MV-4-11 (cell line): ENCODE measurements around the gene DPEP3.
"Not testable (repeated sequence)": the region's sequence is repeated elsewhere in the genome, so short reads cannot be mapped to it uniquely, and the experiment has no call there.

Experiments
- DNase-seq: peaks from one replicate; lab custom pipeline; 2025; lab: John Stamatoyannopoulos, UW

The DPEP3 gene

DNA sequence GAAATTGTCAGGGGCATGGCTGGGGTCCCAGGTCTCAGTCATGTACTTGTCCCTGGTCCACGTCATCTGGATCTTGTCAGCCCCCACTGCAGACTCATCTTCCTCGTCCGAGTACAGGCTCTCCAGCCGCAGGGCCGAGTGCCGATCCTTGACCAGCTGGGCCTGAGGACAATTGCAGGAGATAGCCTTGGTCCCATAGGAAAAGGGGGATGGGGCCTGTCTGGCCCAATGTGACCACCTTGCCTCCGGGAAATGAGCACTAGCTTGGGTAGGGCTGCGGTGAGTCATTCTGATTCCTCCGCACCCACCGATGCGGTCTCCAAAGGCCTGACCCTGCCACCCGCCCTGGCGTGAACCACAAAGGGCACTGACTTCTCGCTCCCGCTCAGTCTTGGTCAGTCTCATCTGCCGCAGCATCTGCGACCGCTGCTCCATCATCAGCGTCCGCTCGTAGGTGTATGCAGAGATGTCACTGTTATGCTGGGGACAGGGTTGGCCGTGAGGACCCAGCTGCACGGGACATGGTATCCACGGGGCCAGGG lies 34.8 kb downstream of the DPEP3 start:
- no peak for DNase-seq

DNA sequence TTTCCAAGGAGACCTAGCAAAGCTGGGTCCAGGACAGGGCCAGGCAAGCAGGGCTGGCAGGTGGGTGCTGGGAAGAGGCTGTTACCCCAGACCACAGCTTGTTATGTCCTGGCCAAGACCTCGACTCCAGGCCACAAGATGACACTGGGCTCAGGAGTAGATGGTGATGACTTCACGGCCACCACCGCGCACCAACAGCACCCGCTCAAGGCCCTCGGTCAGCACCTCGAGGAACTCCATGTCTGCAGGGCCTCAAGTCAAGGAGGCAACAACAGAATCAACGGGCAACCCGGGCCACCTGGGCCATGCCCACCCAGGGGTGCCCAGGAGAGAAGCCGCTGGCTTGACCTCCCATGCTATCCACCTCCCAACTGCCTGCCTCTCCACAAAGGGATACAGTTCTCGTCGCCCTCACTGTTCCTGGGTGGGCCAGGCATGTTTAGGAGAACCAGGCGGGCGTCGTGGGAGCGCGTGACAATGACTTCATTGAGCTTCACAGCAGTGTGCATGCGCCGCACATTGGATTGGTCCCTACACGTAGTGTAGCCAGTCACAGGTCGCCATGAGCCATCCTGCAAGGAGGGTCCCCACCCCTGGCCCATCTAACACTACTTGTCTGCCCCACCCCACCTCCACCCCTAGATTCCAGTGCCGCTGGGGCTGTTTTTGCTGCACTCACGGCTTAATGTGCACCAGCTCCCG lies 35.5 kb downstream of the DPEP3 start:
- DNase-seq: no peak

DNA sequence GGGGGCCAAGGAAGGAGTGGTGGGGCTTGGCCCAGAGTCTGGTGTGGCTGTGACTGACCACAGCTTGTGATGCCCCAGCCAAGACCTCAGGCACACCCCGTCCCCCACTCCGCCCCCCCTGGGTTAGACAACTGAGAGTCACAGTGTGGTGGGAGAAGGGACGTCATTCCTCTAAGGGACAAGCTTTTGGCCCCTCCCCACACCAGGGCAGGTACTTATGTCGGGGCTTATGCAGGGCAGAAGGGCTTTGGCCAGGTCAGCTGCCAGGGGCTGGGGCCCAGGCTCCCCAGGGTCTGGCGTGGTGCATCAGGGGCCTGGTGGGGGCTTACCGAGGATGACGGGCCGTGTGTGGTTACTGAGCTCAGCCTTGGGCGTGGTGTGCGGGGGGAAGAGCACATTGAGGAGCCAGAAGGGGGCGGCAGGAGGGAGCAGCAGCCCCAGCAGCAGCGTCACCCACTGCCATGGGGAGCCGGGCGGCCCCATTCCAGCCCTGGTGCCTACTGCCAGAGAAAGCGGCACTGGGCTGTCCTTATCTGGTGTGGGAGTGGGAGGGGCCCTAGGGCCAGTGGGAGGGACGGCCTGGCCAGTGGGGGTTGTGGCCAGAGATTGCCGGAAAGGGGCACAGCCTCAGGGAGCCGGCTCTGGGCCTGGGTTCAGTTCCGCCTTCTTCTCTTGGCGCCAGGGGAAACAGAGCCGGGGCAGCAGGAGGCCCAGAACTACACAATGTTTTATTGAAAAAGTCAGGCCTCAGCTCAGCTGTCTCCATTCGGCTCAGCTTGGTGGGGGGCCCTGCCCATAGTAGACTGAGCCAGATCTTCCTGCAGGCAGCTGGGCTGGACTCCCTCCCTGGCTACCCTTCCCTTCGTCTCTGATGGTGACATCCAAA lies 36.4 kb downstream of the DPEP3 start, which contains the start of gene LCAT:
LCAT (minus strand) TSS at position 502 of the 886 bp plus-strand sequence; CDS start at position 483, 19 bp downstream.
- DNase-seq: peak; percentile 76

DNA sequence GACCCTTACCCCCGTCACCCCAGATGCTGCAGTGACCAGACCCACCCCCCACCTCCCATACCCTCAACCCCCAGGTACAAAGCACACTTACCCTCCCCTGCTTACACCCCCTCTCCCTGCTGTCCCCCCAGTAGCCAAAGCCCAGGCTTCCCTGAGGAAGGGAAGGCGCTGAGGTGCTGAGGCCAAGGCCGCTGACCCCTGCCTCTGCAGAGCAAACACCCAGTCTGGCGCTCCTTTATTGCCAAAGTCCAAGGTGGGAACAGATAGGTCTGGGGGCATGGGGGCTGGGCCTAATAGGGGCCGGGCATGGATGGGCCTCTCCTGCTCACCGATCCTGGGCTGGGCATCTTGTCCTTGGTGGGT lies 37.1 kb downstream of the DPEP3 start:
- no peak for DNase-seq

DNA sequence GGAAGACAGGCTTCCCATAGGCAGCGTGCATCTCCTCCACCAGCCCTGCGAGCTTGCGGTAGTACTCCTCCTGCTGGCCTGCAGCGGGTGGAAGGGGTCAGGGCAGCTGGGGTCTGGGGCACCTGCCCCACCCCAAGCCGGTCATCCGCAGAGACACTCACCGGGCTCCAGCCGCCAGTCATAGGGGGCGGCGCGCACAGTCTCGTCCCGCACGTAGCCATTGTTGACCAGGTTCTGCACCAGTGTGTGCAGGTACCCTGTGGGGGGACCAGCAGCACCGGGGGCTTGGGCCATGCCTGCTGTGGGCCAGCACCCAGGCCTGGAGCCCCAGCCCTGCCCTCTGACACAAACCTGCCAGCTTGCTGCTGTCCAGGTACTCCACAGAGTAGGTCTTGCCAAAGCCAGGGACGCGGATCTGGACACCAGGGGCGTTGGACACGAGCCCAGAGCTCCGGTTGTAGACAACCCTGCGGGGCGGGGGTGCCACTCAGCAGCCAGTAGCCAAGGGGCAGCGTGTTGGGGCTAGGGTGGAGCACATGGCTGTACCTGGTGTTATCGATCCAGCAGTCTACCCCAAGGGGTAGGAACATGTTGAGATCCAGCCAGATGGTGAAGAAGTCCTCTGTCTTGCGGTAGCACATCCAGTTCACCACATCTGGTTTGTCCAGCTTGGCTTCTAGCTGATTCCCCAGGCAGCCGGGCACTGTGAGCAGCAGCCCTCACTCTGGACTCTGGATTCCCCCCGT lies 37.6 kb downstream of the DPEP3 start:
- DNase-seq: no peak

DNA sequence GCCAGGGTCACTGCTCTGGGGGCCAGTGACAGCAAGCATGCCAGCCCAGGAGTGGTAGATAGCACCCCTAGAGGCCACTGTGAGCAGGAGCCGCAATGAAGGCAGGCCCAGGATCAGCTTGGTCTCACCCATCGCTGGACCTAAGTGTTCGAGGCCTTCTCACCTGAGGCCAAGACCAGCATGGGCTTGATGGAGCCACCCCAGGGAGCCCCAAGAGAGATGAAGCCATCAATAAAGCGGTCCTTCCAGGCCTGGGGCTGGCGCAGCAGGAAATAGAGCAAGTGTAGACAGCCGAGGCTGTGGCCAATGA lies 38.1 kb downstream of the DPEP3 start:
- DNase-seq: no peak

DNA sequence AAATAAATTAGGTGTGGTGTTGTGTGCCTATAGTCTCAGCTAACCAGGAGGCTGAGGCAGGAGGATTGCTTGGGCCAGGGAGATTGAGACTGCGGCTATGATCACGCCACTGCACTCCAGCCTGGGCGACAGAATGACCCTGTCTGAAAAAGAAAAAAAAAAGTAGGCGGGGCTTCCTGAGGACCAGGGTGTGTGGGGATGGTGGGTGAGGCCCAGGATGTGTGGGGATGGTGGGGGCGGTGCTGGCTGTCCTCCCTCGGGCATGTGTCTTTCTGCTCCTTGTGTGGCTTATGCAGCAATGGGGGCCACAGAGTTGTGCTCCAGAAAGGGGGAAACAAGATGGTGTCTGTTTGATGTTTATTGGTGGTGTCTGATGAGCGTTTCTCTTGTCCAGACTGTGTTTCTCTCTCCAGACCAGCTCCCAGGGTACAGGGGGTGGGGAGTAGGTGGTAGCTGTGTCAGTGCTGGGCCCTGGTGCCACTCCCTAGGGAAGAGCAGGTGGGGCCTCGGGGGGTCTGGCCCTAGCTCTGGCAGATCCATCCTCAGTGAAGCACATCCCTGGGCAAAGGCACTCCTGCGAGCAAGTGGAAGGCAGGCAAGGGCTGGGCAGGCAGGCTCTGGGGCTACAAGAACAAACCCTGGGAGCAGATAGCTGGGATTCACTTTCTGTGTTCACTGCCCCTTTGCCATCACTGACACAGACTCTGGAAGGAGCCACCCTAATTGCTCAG lies 38.7 kb downstream of the DPEP3 start:
- no peak for DNase-seq

DNA sequence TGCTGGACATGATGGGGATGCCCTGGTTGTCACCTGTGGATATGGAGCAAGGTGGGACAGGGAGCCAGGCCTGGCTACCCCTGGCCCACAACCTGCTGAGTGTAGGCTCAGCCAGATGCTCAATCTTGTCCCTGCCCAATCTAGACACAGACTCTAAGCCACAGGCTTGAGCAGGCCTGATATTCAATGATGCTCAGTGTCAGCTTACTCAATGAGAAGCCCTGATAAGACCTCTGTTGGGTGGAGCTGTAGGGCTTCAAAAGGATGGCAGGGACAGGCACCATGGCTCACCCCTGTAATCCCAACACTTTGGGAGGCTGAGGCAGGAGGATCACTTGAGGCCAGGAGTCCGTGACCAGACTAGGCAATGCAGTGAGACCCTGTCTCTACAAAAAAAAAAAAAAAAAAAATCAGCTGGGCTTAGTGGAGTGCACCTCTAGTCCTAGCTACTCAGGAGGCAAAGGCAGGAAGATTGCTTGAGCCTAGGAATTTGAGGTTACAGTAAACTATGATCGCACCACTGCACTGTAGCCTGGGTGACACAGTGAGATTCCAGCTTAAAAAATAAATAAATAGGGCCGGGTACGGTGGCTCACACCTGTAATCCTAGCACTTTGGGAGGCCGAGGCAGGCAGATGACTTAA lies 39.7 kb downstream of the DPEP3 start:
- no peak for DNase-seq

DNA sequence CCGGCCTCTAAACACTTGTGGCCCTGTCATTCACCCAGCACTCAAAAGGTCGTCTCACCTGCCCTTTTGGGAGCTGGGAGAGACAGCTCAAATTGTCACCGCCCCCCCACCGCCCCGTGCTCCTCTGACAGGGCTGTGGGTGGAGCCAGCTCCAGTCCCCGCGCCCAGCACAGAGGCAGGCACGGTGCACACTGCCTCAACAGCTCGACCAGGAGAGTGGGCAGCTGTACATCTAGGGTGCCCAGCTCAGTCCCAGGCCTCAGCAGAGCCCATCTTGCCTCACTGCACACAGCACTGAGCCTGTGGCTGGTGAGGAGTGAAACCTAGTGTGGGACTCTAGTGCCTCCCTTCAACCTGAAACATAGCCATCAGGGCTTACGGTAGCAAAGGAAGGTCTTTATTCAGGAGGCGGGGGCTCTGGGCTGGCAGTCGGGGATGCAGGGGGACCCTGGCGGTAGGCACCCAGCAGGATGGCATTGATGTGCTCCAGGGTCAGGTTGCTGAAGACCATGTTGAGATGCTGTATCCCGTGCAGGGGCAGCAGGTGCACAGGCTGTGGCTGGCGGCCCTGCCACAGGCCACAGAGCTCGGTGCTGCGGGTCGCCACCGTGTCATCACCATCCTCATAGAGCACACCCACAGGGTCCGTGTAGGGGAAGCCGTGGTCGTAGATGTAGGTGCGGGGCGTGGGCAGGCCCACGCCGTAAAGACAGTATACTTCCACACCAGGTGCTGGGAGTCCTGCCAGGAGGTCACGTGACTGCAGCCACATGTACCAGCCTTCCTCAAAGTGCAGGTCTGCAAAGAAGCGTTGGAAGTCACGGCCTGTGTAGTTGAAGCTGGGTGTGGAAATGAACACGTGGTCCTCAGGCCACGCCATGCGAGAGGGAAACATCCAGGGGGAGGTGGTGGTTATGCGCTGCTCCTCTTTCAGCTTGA lies 40.5 kb downstream of the DPEP3 start:
- no peak for DNase-seq

DNA sequence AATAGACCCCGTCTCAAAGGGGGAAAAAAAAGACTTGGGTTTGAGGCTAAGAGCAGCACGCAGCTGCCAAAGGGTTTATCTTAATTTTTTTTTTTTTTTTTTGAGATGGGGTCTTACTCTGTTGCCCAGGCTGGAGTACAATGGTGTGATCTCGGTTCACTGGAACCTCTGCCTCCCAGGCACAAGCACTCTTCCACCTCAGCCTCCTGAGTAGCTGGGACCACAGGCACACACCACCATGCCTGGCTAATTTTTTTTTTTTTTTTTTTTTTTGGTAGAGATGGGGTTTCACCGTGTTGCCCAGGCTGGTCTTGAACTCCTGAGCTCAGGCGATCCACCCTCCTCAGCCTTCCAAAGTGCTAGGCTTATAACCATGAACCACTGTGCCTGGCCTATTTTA lies 42.6 kb downstream of the DPEP3 start:
- not testable (repeated sequence) for DNase-seq

DNA sequence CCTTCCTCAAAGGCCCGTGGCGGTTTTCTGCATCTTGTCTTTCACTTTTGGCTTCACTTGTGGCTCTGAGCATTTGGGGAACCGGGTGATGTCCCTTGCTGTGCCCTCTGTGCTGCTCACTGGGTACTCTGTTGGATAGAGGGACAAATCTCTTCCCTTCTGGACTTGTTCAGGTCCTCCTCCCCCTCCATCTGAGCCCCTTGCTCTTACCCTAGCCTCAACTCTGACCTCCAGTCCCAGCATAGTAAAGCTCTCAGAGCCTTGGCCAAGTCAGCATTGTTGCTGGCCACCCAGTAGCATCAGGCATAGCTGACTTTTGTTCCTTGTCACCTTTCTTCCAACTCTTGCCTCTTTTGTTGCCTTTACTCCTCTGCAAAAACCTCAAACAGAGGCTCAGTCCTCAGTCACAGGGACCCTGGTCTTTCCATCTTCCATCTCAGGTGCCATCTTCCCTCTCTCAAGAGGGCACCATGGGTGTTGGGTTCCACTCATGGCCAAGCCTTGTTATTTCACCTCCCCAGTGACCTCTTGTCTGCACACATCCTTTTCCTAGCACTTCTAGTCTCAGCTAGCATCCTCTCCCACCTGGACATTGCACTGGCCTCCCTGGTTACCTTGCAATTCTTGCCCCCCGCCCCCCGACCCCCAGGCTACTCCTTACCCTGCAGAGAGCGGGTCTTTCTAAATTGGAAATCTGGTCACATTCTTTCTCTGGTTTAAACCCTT lies 43.3 kb downstream of the DPEP3 start:
- DNase-seq: peak; percentile 97

DNA sequence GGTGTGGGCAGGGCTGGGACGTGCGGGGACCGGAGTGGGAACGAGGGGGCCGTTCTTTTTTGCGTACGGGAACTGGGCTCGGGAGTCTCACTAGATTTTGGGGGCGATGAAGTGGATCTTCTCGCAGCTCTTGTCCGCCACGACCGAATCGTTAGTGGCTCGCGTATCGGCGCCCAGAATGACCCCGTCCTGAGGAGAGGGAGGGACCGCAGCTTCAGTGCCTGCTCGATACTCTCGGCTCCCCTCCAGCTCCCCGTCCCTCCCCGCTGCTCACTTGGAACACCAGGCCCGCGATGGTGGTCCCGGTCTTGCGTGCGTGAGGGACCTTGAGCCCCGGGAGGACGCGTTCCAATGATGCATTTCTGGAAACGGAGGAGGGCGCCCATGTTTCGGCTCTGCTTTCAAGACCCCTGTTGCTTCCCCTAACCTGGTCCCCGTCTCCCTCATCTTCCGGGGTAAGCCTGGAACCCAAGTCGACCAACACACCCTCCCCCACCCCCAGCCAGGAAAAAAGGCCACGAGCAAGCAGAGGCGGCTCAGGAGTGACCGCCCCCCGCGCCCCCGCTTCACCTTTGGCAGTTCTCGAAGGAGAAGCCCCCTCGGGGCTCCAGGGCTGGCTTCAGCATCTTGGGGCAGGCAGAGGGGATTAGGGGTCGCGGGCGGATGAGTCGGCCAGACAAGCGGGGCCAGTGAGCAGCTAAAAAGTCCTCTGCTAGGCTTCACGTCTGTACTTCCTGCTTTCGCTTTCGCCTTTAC lies 44.0 kb downstream of the DPEP3 start, which contains the start of gene PSMB10:
PSMB10 (minus strand) TSS at position 727 of the 756 bp plus-strand sequence; CDS start at position 626, 101 bp downstream.
- DNase-seq: no peak

DNA sequence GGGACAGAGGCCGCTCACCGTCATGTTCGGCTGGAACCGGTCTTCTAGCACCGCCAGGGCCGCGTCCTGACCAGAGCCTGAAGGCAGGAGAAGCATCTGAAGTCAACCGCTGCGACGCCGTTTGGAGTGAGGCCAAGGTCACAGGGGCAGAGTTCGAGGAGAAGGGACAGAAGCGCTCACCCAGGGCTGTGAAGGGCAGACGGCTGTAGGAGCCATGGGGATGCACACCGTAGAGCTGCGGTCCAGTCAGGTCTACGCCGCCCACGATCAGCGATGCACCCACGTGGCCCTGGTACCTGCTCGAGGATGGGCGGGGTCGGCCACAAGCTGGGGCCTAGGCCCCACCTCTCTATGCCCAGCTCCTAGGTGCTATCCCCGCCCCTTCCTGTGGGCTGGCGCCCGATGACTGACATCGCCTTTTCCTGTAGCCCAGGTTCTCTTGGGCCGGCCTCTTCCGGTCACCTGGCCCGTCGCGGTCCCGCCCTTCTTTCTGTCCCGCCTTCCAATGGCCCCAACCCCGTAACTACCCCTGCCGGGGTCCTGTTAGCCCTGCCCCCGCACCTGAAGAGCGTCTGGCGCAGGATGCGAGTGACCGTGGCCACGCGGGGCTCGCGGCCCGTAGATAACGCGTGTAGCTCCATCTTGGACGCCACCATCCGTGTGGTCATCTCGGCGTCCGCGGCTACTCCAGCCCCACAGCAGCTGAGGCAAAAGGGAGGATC lies 44.7 kb downstream of the DPEP3 start:
- DNase-seq: peak; percentile 91

DNA sequence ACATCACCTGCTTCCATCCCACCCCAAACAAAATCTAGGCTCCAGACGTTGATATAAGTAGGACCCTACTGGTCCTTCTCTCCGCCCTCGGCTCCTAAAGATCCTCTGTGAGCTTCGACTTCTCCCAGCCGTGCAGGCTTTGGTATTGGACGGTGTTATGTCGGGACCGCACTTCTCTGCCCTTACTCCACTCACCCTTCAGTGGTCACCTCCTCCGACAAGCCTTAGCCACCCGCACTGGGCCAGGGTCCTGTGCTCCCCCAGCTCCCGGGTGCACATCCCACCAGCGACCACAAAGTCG lies 45.2 kb downstream of the DPEP3 start:
- DNase-seq: no peak

DNA sequence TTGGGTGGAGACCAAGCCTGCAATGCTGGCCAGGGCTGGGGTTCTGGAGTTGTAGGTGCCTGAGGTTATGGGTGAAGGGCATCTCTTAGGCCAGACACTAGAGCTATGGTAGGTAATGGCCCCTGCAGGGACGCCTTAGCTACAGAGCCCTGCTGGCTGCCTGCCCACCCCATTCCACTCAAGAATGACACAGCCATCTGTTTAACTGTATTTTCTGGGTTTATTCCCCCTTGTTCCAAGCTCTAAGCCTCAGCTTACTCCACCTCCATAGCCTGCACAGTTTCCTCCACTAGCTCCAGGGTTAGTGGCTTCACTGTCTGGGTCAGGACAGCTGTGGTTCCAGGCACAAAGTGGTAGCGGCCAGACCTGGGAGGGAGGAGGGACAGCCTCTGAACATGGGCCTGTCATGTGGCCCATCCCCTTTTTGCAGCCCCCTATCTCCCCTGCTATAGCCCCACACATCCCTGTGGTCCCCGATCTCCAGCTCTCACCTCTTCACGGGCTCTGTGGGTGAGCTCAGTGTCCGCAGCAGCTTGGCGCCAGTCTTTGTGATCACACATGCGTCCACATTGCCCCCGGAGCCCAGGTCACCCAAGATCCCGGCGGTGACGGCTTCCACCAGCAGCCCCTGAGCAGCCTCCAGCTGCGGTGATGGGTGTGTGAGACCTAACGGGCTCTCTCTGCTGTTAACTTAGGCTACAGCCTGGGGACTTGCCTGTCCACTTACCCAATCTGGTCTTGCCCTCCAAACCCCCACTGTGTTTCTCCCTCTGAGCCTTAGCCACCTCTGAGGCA lies 45.8 kb downstream of the DPEP3 start:
- DNase-seq: no peak

DNA sequence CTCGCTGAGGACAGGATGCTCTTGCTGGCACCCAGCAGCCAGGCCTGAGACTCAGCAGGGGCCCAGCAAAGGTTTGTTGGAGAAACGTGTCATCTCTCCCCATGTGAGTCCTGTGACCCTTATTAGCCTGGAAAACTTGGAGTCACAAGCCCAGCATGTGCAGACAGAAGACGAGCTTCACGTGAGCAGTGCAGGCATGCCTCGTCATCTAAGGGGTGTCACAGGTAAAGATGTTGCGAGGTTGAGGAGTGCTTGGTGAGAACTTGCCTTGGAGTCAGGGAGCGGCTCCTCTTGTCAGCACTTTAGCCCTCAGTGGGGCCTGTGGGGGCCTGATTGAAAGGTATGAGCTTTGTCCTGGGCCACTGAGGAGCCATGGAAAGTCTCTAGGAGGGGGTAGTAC lies 46.5 kb downstream of the DPEP3 start:
- DNase-seq: no peak

DNA sequence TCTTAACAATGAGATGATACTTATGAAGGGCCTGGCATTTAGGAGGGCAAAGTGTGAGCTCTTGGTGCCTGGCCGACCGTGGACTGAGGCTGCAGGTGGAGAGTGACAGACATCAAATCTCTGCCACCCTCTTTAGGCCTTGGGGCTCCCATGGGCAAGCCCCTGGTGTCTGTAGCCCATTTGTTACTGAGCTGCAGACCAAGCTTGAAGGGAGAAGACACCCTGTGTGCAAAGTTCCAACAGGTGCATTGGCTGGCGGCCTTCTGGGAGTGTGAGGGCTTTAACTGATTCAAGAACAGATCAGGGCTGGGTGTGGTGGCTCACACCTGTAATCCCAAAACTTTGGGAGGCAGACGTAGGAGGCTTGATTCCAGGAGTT lies 47.8 kb downstream of the DPEP3 start:
- DNase-seq: no peak
